Brain microvascular endothelial cell (primary cell): ENCODE measurements around the gene SOWAHC.
A peak's percentile ranks its signal among the peaks of the same experiment; 100 is the strongest.
"Not testable (repeated sequence)": the region's sequence is repeated elsewhere in the genome, so short reads cannot be mapped to it uniquely, and the experiment has no call there.

Experiments used
- DNase-seq: peaks from one replicate; pipeline ENCODE4 v3.0.0-alpha.2; 2020
- H3K27ac ChIP-seq: fragments of 250-450 bp; sonication (Bioruptor Pico); 2 replicates; pipeline ENCODE4 v1.5.1; 2020; ENCODE audit warnings: mild to moderate bottlenecking, moderate library complexity
- H3K27me3 ChIP-seq: fragments of 250-450 bp; sonication (Bioruptor Pico); replicated peaks from 2 replicates; pipeline ENCODE4 v1.5.1; 2020; ENCODE audit warnings: mild to moderate bottlenecking
- H3K36me3 ChIP-seq: fragments of 250-450 bp; sonication (Bioruptor Pico); replicated peaks from 2 replicates; pipeline ENCODE4 v1.5.1; 2020; ENCODE audit warnings: mild to moderate bottlenecking
- H3K4me3 ChIP-seq: 2 replicates; pipeline ENCODE4 v1.5.1; 2011; ENCODE audit warnings: low read depth, mild to moderate bottlenecking, control low read depth, low read length, moderate library complexity
- in situ Hi-C: cut with HindIII; loops from 2 replicates; pipeline ENCODE4 v1.10.0; 2017; ENCODE audit warnings: low sequenced_read_pairs, low pct_ligation_motif_present
- TF ChIP-seq, protein P1 (sequence below): IDR thresholded peaks from 2 replicates; pipeline ENCODE4 v1.5.1; 2011; ENCODE audit warnings: low read depth, mild to moderate bottlenecking, moderate library complexity, low read length, control low read depth, inconsistent platforms; ENCODE audit errors: missing control alignments

The SOWAHC gene

DNA sequence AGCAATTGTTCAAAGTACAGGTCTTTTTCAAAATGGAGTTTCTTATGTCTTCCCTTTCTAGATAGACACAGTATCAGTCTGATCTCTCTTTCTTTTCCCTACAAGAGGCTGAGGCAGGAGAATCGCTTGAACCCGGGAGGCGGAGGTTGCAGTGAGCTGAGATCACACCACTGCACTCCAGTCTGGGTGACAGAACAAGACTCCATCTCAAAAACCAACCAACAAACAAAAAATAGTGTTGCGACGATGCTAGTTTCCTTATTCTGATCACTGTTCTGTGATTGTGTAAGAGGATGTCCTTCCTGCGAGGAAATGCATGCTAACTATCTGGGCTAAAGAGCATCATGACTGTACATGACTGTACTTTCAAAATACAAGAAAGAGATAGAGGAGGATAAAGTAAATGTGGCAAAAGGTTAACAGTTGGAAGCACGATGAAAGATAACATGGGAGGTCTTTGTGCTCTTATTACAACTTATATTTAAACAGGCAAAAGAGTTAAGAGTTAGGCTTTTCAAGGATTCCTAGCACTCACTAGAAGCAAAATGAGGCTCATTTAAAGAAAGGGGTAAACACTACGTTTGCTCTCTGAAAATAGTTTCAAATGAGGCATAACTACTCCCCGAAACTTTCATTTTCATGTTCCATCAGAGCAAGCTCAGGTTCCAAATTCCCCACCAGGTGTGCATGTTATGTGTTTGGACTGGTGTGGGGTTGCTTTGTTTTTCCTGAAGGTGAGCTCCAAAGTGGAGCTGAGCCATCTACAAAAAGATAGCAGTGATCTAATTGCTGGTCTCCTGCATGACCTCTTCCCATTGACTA lies 23.8 kb downstream of the SOWAHC start:
- TF ChIP-seq, protein P1, sequence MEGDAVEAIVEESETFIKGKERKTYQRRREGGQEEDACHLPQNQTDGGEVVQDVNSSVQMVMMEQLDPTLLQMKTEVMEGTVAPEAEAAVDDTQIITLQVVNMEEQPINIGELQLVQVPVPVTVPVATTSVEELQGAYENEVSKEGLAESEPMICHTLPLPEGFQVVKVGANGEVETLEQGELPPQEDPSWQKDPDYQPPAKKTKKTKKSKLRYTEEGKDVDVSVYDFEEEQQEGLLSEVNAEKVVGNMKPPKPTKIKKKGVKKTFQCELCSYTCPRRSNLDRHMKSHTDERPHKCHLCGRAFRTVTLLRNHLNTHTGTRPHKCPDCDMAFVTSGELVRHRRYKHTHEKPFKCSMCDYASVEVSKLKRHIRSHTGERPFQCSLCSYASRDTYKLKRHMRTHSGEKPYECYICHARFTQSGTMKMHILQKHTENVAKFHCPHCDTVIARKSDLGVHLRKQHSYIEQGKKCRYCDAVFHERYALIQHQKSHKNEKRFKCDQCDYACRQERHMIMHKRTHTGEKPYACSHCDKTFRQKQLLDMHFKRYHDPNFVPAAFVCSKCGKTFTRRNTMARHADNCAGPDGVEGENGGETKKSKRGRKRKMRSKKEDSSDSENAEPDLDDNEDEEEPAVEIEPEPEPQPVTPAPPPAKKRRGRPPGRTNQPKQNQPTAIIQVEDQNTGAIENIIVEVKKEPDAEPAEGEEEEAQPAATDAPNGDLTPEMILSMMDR: no peak
- no peaks in the 10 kb centered on the region for H3K27me3 ChIP-seq
- in situ Hi-C loops: no loop called here
- no peak overlapping the region for H3K4me3 ChIP-seq
- DNase-seq: peak; percentile 32
- H3K36me3 ChIP-seq: no peaks in the 10 kb centered on the region
- no peak overlapping the region for H3K27ac ChIP-seq

DNA sequence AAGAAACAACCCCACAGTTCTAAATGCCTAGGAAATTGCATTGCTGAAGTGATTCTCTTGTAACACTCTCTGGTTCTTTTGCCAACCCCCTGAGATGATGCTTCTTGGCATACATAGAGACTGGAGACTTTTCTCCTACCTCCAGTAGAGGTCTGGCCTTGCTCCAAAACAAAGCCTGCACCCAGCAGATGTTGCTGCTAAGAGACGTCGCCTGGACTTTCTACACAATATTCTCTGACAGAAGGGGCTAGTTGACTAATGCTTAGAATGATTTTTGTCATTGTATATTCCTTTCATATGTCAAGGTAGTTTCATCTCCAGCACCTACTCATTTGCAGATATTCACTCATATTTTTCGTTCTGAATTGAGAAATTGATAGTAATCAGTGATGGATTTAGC lies 24.6 kb downstream of the SOWAHC start:
- Histone ChIP-seq H3K27ac (no peak overlapping the region), H3K27me3 (no peaks in the 10 kb centered on the region), H3K36me3 (no peaks in the 10 kb centered on the region), H3K4me3 (no peak overlapping the region)
- peak; percentile 12 for DNase-seq
- TF ChIP-seq, protein P1: no peak
- in situ Hi-C loops: no loop called here

DNA sequence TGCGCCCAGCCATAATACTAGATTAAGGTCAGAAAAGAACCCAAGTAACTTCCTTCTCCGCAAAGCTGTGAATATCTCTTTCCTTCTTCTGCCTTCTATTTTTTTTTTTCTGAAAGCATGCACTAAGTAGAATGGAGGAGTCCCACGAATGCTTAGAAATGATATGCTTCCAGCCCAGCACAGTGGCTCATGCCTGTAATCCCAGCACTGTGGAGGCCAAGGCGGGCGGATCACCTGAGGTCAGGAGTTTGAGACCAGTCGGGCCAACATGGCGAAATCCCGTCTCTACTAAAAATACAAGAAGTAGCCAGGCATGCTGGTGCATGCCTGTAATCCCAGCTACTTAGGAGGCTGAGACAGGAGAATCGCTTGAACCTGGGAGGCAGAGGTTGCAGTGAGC lies 25.8 kb downstream of the SOWAHC start:
- in situ Hi-C loops, DNase-seq: not testable (repeated sequence)

DNA sequence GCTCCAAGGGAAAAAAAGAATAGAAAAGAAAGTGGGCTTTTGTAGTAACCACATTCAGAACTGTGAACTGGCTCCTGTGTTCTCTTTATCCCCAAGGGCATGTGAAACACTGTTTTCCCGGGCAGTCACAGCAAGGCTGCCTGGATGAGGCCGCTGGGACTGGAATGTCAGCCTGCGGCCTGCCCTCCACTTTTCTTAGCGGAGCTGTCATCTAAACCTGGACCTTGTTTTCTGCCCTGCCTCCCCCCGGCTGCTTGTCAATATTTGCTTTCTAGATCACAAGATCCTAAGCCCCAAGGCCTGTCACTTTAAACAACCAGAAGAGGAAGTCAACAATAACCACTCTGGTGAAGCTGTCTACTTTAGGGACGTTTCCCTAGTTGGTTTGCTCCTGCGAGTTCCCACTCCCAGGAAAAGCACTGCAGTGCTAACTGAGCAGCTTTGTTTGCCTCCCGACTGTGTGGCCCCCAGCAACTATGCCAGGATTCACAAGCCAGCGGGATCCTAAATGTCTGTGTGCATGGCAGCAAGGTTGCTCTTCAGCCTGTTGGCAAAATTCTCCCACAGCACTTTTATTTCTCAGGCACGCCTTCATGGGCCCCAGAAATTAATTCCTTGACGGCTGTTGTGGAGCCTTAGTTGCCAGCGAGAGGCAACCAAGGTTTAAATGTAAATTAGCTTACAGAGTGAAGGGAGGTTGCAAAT lies 30.6 kb downstream of the SOWAHC start:
- Histone ChIP-seq H3K27ac (no peak overlapping the region), H3K4me3 (no peak overlapping the region), H3K36me3 (no peaks in the 10 kb centered on the region), H3K27me3 (no peaks in the 10 kb centered on the region)
- no peak for DNase-seq
- in situ Hi-C loops: no loop called here
- TF ChIP-seq, protein P1: no peak

More for the DNA sequence above, 25.8 kb downstream of the SOWAHC start:
- H3K36me3 ChIP-seq, H3K27ac ChIP-seq, H3K27me3 ChIP-seq, H3K4me3 ChIP-seq: not testable (repeated sequence)

DNA sequence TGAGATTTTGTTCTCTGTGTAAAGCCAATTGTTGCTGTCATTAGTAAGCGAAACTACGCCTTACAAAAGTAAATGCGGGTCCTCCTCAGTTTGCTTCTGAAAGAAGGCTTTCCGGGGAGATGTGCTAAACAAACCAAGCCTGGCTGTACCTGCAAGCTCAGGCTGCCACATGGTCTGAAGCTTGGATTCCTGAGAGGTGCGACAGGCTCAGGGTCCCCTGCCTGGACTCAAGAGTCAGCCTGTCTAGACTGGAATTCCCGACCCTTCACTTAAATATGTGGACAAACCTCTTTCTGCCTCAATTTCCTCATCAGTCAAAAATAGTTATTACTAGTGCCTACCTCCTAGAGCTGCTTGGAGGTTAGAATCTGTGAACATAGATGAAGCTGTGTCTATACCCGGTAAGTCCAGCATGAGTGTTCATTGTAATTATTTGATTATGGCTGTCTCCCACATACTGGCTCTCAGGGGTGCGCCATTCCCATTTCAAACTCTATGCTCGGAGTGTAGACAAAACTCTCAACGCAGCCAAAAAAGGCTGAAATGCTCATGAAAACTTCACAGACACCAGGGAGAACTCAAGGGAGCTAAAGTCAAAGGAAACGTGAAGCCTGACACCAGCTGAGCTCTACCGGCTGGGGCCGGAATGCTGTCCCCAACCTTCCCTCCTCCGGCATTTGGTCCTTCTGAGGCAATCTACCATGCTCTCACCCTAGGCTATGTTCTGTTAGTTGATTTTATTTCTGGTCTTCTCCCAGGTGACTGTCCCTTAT lies 31.4 kb downstream of the SOWAHC start:
- Histone ChIP-seq H3K4me3 (no peak overlapping the region), H3K27me3 (no peaks in the 10 kb centered on the region), H3K36me3 (no peaks in the 10 kb centered on the region), H3K27ac (no peak overlapping the region)
- DNase-seq: no peak
- TF ChIP-seq, protein P1: no peak
- in situ Hi-C loops: no loop called here

DNA sequence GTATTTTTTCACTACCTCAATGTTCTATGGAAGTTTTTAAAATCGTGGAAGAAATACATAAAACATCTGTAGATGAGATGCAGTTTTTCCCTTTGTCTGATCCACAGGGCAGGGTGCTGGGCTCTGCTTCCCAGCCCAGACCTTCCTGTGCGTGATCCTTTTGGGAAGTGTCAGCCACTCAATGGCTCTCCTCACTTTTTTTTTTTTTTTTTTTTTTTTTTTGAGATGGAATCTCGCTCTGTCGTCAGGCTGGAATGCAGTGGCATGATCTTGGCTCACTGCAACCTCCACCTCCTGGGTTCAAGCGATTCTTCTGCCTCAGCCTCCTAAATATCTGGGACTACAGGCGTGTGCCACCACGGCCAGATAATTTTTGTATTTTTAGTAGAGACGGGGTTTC lies 32.8 kb downstream of the SOWAHC start:
- H3K4me3 ChIP-seq: no peak overlapping the region
- TF ChIP-seq, protein P1: no peak
- no peak for DNase-seq
- no peaks in the 10 kb centered on the region for H3K27me3 ChIP-seq
- no peak overlapping the region for H3K27ac ChIP-seq
- in situ Hi-C loops: no loop called here
- no peaks in the 10 kb centered on the region for H3K36me3 ChIP-seq
